Panc1 (cell line): ENCODE results near the gene AQP11.

Experiments
- POLR2AphosphoS5 ChIP-seq: IDR thresholded peaks from 2 replicates; pipeline ENCODE4 v1.6.1; 2012; ENCODE audit warnings: mild to moderate bottlenecking, low read depth, low read length, moderate library complexity
- TF ChIP-seq, protein P1 (sequence below): fragments of 450-650 bp; IDR thresholded peaks from 2 replicates; pipeline ENCODE4 v1.5.1; 2017; ENCODE audit warnings: mild to moderate bottlenecking
- TF ChIP-seq, protein P2 (sequence below), 2 experiments: IDR thresholded peaks; 2 replicates each; pipeline ENCODE4 v1.6.1; 2011 to 2012; ENCODE audit warnings: low read depth in 2 of 2, control low read depth in 1 of 2, low read length in 1 of 2, mild to moderate bottlenecking in 1 of 2, moderate library complexity in 1 of 2; ENCODE audit not compliant: insufficient read depth in 1 of 2

DNA sequence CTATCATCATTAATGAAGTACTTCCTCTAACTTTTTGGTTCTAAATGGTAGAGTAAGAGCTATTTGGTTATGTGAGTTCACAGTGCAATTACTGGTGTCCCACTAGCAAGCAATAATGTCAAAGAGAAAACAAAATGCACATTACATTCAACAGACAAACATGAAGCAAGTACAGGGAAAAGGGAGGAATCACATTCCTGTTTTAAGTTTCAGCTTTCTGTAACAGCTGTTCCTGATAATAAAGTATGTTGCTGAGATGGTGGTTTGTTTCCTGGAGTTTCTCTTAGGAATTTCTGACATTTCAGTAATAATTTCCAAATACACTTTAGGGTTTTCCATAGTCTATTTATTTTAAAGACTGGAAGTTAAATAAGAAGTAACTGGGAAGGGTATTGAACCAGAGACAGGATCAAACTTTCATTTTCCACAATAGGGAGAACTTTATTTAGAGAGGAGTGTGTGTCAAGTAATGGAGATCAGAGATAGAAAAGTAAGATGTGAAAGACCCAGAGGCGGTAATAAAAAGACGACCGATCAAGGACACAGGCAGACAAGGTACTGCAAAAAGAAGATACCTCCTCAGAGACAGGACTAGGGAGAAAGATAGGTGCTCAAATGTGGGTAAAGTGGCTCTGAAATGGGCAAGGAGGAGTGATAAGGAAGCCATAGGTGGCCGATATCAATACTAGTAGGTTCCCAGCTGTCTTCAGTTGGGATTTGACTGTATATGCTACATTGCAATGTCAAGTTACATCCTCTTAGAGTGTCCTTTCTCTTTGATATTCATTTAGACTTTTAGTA, 68.7 kb downstream of the AQP11 start:
- TF ChIP-seq, protein P1, sequence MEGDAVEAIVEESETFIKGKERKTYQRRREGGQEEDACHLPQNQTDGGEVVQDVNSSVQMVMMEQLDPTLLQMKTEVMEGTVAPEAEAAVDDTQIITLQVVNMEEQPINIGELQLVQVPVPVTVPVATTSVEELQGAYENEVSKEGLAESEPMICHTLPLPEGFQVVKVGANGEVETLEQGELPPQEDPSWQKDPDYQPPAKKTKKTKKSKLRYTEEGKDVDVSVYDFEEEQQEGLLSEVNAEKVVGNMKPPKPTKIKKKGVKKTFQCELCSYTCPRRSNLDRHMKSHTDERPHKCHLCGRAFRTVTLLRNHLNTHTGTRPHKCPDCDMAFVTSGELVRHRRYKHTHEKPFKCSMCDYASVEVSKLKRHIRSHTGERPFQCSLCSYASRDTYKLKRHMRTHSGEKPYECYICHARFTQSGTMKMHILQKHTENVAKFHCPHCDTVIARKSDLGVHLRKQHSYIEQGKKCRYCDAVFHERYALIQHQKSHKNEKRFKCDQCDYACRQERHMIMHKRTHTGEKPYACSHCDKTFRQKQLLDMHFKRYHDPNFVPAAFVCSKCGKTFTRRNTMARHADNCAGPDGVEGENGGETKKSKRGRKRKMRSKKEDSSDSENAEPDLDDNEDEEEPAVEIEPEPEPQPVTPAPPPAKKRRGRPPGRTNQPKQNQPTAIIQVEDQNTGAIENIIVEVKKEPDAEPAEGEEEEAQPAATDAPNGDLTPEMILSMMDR: no peak
- TF ChIP-seq, protein P2, sequence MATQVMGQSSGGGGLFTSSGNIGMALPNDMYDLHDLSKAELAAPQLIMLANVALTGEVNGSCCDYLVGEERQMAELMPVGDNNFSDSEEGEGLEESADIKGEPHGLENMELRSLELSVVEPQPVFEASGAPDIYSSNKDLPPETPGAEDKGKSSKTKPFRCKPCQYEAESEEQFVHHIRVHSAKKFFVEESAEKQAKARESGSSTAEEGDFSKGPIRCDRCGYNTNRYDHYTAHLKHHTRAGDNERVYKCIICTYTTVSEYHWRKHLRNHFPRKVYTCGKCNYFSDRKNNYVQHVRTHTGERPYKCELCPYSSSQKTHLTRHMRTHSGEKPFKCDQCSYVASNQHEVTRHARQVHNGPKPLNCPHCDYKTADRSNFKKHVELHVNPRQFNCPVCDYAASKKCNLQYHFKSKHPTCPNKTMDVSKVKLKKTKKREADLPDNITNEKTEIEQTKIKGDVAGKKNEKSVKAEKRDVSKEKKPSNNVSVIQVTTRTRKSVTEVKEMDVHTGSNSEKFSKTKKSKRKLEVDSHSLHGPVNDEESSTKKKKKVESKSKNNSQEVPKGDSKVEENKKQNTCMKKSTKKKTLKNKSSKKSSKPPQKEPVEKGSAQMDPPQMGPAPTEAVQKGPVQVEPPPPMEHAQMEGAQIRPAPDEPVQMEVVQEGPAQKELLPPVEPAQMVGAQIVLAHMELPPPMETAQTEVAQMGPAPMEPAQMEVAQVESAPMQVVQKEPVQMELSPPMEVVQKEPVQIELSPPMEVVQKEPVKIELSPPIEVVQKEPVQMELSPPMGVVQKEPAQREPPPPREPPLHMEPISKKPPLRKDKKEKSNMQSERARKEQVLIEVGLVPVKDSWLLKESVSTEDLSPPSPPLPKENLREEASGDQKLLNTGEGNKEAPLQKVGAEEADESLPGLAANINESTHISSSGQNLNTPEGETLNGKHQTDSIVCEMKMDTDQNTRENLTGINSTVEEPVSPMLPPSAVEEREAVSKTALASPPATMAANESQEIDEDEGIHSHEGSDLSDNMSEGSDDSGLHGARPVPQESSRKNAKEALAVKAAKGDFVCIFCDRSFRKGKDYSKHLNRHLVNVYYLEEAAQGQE (IDR thresholded peaks at IDR 0.05; ENCODE audit: insufficient read depth in 1 of 2, low read depth in 2 of 2, low read length in 1 of 2): no peak
- no peak for TF ChIP-seq POLR2AphosphoS5
